Pancreas (tissue), 10 donors: ENCODE measurements around the gene AP2B1. TPM values are rescaled to one million over a fixed set of nuclear protein-coding genes. Genes with fewer than 3 reads are reported as not detected.

Source experiments
- ATAC-seq, 4 donors: fragments of 200-7000 bp; cut with Tn5 transposase; one replicate each; pipeline versions ENCODE4 v1.8.0 to v1.9.1; 2020; ENCODE audit warnings: mild to moderate bottlenecking in 4 of 4, moderate library complexity in 4 of 4
- DNase-seq, 6 donors: peaks; one replicate each; pipeline ENCODE4 v3.0.0-alpha.2; 2020
- FAIRE-seq: peaks from 2 replicates; lab custom pipeline; 2012; peaks lifted over from hg19 to GRCh38; lab: Jason Lieb, UNC
- H3K27ac ChIP-seq, 4 donors: fragments of 200-600 bp; sonication (generic); 1 replicate in 3 of 4; 2 replicates in 1 of 4; pipeline versions ENCODE4 v1.5.0 to v1.8.0; 2020
- H3K27me3 ChIP-seq, 4 donors: fragments of 200-600 bp; one replicate each; pipeline ENCODE4 v1.8.0; 2021
- H3K36me3 ChIP-seq, 3 donors: fragments of 200-600 bp; sonication (generic) in 1 of 3; one replicate each; pipeline versions ENCODE4 v1.5.0 to v1.8.0; 2020 to 2021
- H3K4me1 ChIP-seq, 3 donors: fragments of 200-600 bp; one replicate each; pipeline ENCODE4 v1.8.0; 2021
- H3K4me3 ChIP-seq, 4 donors: fragments of 200-600 bp; sonication (generic) in 2 of 4; one replicate each; pipeline versions ENCODE4 v1.5.0 to v1.8.0; 2020 to 2021
- H3K9me3 ChIP-seq, 4 donors: fragments of 200-600 bp; one replicate each; pipeline ENCODE4 v1.8.0; 2021
- CTCF ChIP-seq, 4 donors: fragments of 200-600 bp; sonication (generic) in 3 of 4; IDR thresholded peaks; one replicate each; pipeline versions ENCODE4 v1.5.0 to v1.8.0; 2021; ENCODE audit warnings: antibody characterized with exemption in 4 of 4
- WGBS, 2 donors: extraction: QIAGEN DNeasy Blood & Tissue Kit; methylation state at CpG; one replicate each; pipeline ENCODE4 v1.1.7; 2013; 5-methylcytosine and 5-hydroxymethylcytosine counted together
- intact Hi-C, 3 donors: fragments of 100-400 bp; cut with DNase I; formaldehyde crosslinking; loops; one replicate each; pipeline versions ENCODE4 v1.11.1 to v1.14.2; 2022
- polyA plus RNA-seq, 2 donors: library from polyadenylated mRNA; stranded (reverse); fragments of 200-250 nt; gene quantifications; one replicate each; pipeline ENCODE4 v1.2.3, GENCODE V29; 2013
- total RNA-seq, 6 donors: library from RNA; stranded (reverse); fragmentation: NEBNext Ultra II Directional in 4 of 6; extraction: Animal tissue kit (Norgen Biotek cat#: 25700) in 4 of 6; gene quantifications; one replicate each; pipeline versions ENCODE4 v1.2.1 to v1.2.4, GENCODE V29; 2021 to 2023
- donor health status: healthy with polysubstance abuse.
- donor health status: DM: no; HTN: no; CAD: no; lungs with moderate emphysema.
- donor health status: DM: no; HTN: no; CAD: no.
- donor health status: control.
- donor health status: control.
- donor health status: Bipolar disorder and iron deficiency.
- donor health status: DM: yes; HTN: yes; CAD: no.
- donor health status: DM: no; HTN: no; CAD: no.
- donor health status: DM: no; HTN: no; CAD: no.
- donor health status: DM: yes; HTN: yes; CAD: no.

Gene AP2B1
- total and polyA plus RNA-seq, 8 donors: 21.2 to 83.2 (median 47.3) TPM

GRCh38 chr17:35708951-35709350, 121.8 kb downstream of the AP2B1 start:
- H3K4me3 ChIP-seq: no peak overlapping the region
- no peaks in the 10 kb centered on the region for H3K9me3 ChIP-seq
- TF ChIP-seq CTCF (IDR thresholded peaks at IDR 0.05): no peak
- no peaks in the 10 kb centered on the region for H3K27me3 ChIP-seq
- no peaks in the 10 kb centered on the region for H3K36me3 ChIP-seq
- FAIRE-seq (no peak), DNase-seq (no peak), ATAC-seq (peak; percentile 31 to 59 (median 46))
- 6 to 22% methylated on average over 3 of the region's 3 CpGs for WGBS, 2 donors
- H3K27ac ChIP-seq: peak overlapping the region in 1 of 4 donors; percentile 36
- peaks cover 7 to 31% (median 17%) of the 10 kb centered on the region in 3 donors for H3K4me1 ChIP-seq
- intact Hi-C loops: no loop called here

GRCh38 chr17:35709874-35710273, 122.8 kb downstream of the AP2B1 start:
- H3K9me3 ChIP-seq: no peaks in the 10 kb centered on the region
- H3K36me3 ChIP-seq: no peaks in the 10 kb centered on the region
- H3K27ac ChIP-seq: no peak overlapping the region
- 70 to 71% methylated on average over 3 of the region's 3 CpGs for WGBS, 2 donors
- no peaks in the 10 kb centered on the region for H3K27me3 ChIP-seq
- TF ChIP-seq CTCF (IDR thresholded peaks at IDR 0.05): no peak
- intact Hi-C loops: no loop called here
- H3K4me3 ChIP-seq: no peak overlapping the region
- ATAC-seq (no peak), DNase-seq (no peak), FAIRE-seq (no peak)
- H3K4me1 ChIP-seq: peaks cover 7 to 37% (median 17%) of the 10 kb centered on the region in 3 donors

GRCh38 chr17:35710950-35711349, 123.8 kb downstream of the AP2B1 start:
- no peak overlapping the region for H3K4me3 ChIP-seq
- DNase-seq: no peak
- no peak overlapping the region for H3K27ac ChIP-seq
- no peak for FAIRE-seq
- no peaks in the 10 kb centered on the region for H3K9me3 ChIP-seq
- H3K27me3 ChIP-seq: no peaks in the 10 kb centered on the region
- H3K36me3 ChIP-seq: no peaks in the 10 kb centered on the region
- intact Hi-C loops: no loop called here
- H3K4me1 ChIP-seq: peaks cover 7 to 37% (median 22%) of the 10 kb centered on the region in 3 donors
- ATAC-seq: no peak
- WGBS, 2 donors: 98% methylated on average over 2 of the region's 2 CpGs
- no peak for TF ChIP-seq CTCF (IDR thresholded peaks at IDR 0.05)

- intact Hi-C loops: no loop called here
- 21 to 32% methylated on average over 7 of the region's 7 CpGs for WGBS, 2 donors
- TF ChIP-seq CTCF (IDR thresholded peaks at IDR 0.05): no peak
- Histone ChIP-seq H3K36me3 (no peaks in the 10 kb centered on the region), H3K27ac (peak overlapping the region in 3 of 4 donors; percentile 27 to 55 (median 47)), H3K27me3 (no peaks in the 10 kb centered on the region), H3K9me3 (no peaks in the 10 kb centered on the region), H3K4me3 (no peak overlapping the region), H3K4me1 (peaks cover 7 to 30% (median 22%) of the 10 kb centered on the region in 3 donors)
- peak; percentile 47 to 68 (median 63) for ATAC-seq
- no peak for FAIRE-seq
- DNase-seq: peak in 4 of 6 donors; percentile 45 to 69 (median 56)
These were observed 126.1 kb downstream of the AP2B1 start for GRCh38 chr17:35713069-35713728.

GRCh38 chr17:35714988-35715387, 127.9 kb downstream of the AP2B1 start:
- intact Hi-C loops: no loop called here
- no peak overlapping the region for H3K27ac ChIP-seq
- H3K9me3 ChIP-seq: no peaks in the 10 kb centered on the region
- WGBS, 2 donors: 59 to 73% methylated on average over 2 of the region's 2 CpGs
- peaks cover 0 to 18% (median 8%) of the 10 kb centered on the region in 3 donors for H3K4me1 ChIP-seq
- TF ChIP-seq CTCF (IDR thresholded peaks at IDR 0.05): no peak
- DNase-seq (no peak), ATAC-seq (no peak), FAIRE-seq (no peak)
- H3K36me3 ChIP-seq: no peaks in the 10 kb centered on the region
- H3K27me3 ChIP-seq: no peaks in the 10 kb centered on the region
- H3K4me3 ChIP-seq: no peak overlapping the region
